Subcutaneous adipose tissue (tissue), 4 donors: ENCODE measurements around the gene CNDP1. TPM values are rescaled to one million over a fixed set of nuclear protein-coding genes. Genes with fewer than 3 reads are reported as not detected.

ENCODE experiments used
- total RNA-seq, 4 donors: library from RNA; depleted of rRNA; stranded (reverse); fragments of >200 nt; gene quantifications; one replicate each; pipeline ENCODE4 v1.1.0, GENCODE V29; 2016
- TF ChIP-seq, protein P1 (sequence below): fragments of 450-650 bp; IDR thresholded peaks from one replicate; pipeline ENCODE4 v1.5.1; 2016; ENCODE audit warnings: low read depth, mild to moderate bottlenecking, control low read depth, antibody characterized with exemption, moderate library complexity

CNDP1 gene
- total RNA-seq, 4 donors from 2014 or later = 1.1 TPM; not detected in 3

DNA sequence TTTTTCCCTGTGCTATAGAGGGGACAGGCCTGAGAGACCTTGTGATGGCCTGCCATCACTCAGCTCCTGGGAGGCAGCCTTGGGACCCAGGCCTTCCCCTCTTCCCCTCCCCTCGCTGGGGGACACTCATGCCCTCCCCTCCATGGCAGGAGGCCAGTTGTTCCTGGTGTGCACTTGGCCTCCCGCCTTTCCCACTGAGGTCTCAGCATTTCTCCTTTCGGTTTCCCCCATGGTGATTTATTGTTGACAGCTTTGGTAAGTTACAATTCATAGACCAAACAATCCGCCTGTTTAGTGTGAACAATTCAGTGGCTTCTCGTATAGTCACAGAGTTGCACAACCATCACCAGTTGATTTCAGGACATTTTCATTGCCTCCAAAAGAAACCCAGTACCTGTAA is 10.2 kb upstream of the CNDP1 start:
- TF ChIP-seq, protein P1, sequence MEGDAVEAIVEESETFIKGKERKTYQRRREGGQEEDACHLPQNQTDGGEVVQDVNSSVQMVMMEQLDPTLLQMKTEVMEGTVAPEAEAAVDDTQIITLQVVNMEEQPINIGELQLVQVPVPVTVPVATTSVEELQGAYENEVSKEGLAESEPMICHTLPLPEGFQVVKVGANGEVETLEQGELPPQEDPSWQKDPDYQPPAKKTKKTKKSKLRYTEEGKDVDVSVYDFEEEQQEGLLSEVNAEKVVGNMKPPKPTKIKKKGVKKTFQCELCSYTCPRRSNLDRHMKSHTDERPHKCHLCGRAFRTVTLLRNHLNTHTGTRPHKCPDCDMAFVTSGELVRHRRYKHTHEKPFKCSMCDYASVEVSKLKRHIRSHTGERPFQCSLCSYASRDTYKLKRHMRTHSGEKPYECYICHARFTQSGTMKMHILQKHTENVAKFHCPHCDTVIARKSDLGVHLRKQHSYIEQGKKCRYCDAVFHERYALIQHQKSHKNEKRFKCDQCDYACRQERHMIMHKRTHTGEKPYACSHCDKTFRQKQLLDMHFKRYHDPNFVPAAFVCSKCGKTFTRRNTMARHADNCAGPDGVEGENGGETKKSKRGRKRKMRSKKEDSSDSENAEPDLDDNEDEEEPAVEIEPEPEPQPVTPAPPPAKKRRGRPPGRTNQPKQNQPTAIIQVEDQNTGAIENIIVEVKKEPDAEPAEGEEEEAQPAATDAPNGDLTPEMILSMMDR = no peak

DNA sequence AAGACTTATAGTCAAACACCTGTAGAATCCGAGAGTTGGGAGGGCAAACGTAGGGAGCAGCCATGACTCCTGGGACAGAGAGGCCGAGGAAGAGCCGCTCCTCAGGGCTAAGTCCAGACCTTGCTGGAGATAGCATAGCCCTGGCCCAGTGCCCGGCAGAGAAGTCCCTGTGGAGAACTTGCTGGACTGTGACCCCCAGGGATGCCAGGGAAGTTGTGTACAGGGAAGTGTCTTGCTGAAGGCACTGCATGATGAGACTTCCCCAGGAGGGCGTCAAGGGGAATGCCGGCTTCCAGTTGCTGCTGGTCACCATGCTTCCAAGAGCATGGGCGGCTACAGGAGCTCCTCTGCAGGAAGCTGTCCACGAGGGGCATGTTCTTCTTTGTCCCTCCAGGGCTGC is 8.6 kb upstream of the CNDP1 start:
- TF ChIP-seq, protein P1 = no peak

DNA sequence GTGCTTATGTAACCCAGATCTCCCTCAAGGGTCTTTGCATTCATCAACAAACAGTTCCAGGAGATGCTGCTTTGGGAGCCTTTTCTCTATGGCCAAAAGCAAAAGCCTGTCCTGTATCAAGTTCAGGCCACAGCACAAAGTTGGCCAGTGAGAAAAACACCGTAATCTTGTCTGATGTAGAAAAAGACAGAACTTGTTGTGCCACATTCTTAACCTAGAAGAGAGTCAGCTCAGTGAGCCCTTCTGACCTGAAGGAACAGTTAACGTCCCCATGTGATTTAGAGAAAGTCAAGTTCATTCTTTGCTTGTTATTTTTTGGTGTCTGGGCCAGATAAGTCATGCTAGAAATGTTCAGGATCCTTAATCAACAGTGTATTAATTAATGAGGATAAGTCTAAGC is 7.8 kb upstream of the CNDP1 start:
- TF ChIP-seq, protein P1 = no peak

DNA sequence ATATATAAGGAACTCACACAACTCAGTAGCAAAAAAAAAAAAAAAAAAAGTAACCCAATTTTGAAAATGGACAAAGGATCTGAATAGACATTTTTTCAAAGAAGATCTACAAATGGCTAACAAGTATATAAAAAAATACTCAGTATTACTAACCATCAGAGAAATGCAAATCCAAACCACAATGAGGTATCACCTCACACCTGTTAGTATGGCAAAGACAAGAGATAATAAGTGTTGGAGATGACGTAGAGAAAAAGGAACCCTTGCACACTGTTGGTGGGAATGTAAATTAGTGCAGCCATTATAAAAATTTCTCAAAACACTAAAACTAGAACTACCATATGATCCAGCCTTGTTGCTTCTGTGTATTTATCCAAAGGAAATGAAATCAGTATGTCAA is 5.8 kb upstream of the CNDP1 start:
- TF ChIP-seq, protein P1 = no peak

DNA sequence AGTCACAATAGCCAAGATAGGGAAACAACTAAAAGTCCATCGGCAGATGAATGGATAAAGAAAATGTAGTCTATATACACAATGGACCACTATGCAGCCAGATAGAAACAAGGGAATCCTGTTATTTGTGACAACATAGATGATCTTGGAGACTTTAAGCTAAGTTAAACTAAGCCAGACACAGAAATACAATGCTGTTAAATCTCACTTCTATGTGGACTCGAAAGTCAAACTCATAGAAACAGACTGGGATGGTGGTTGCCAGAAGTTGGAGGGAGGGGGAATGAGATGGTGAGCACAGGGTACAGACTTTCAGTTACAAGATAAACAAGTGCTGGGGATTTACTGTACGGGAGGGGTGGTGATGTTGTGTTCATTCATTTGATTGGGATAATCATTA is 5.4 kb upstream of the CNDP1 start:
- TF ChIP-seq, protein P1 = no peak

DNA sequence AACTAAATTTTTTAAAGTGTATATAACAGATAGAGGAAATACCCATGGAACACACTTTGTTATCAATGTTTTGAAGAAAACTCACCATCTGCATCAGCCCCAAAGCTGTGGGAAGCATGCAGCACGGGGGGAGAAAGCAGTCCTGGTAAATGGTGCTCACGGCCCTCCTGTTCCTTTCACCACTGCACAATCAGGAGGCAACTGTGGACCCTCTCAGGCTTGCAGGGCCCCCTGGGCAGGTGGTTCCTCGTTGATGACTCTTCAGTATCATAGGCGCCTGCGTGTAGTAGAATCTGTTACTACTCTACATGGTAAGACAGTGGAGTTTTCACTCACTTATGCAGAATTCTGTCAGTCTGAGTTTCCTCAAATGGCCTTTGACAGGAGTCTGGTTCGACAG is 4.9 kb upstream of the CNDP1 start:
- TF ChIP-seq, protein P1 = no peak

DNA sequence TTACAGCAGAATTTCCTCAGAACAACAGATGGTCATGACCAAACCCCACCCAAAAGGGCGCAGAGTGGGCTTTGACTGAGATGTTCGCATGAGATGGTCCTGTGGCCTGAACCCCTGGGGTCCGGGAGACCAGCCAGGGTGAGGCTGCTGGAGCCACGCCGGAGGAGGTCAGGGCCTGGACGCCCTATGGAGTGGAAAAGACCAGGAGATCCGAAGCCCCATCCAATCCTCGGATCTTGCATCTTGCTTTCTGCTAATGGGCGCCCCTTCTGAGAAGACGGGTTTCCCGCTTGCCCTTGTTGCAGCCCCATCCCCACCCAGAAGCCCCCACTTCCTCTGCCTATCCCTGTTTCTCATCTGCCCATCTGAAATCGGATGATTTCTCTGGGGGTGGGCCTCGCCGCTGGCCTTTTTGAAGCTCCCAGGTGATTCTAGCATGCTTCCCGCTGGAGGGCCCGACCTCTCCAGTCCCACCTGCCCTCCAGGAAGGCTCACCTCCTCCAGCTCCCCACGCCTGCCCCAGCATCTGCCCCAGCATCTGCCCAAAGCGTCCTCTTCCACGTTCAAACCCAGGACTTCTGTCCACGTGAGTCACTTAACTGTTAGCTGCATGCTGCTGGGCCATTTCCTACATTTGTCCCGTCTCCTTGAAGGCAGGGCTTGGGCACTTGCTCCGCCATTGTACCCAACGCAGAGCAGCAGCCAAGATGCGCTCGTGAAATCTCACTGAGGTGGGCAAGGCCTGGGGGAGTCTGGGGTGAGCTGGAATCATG is 4.3 kb upstream of the CNDP1 start:
- TF ChIP-seq, protein P1 = no peak
